ENCODE measurements around the gene TAAR5.

- TF ChIP-seq CTCF (IDR thresholded peaks at IDR 0.05; ENCODE audit: insufficient read depth, low read length) (no peak), GABPA (IDR thresholded peaks at IDR 0.05; ENCODE audit: low read depth) (no peak), POLR2AphosphoS5 (IDR thresholded peaks at IDR 0.05; ENCODE audit: low read depth) (no peak), REST (IDR thresholded peaks at IDR 0.05; ENCODE audit: insufficient replicate concordance, low read depth) (no peak), SPI1 (IDR thresholded peaks at IDR 0.05; ENCODE audit: borderline replicate concordance, low read depth) (no peak)
Observed at GRCh38 chr6:132623106-132623845, 33.7 kb upstream of the TAAR5 start.

Data from HL-60 (cell line).